Osteocyte (in vitro differentiated cells): ENCODE data around the gene TRAF2. TPM values are rescaled to one million over a fixed set of nuclear protein-coding genes. Genes with fewer than 3 reads are reported as not detected.
A peak's percentile ranks its signal among the peaks of the same experiment; 100 is the strongest.
"Not testable (repeated sequence)": the region's sequence is repeated elsewhere in the genome, so short reads cannot be mapped to it uniquely, and the experiment has no call there.

Experiments
- DNase-seq: peaks from one replicate; pipeline ENCODE4 v3.0.0; 2021; ENCODE audit warnings: mixed read lengths; ENCODE audit not compliant: unreplicated experiment; ENCODE audit errors: extremely low spot score
- H3K27ac Mint-ChIP-seq: one replicate; pipeline ENCODE4 v1.8.0; 2021; ENCODE audit warnings: mild to moderate bottlenecking, mixed read lengths; ENCODE audit not compliant: unreplicated experiment
- H3K27me3 Mint-ChIP-seq: one replicate; pipeline ENCODE4 v1.8.0; 2021; ENCODE audit warnings: mixed read lengths; ENCODE audit not compliant: unreplicated experiment
- H3K36me3 Mint-ChIP-seq: one replicate; pipeline ENCODE4 v1.8.0; 2021; ENCODE audit warnings: mixed read lengths; ENCODE audit not compliant: unreplicated experiment
- H3K4me1 Mint-ChIP-seq: one replicate; pipeline ENCODE4 v1.8.0; 2021; ENCODE audit warnings: mixed read lengths; ENCODE audit not compliant: unreplicated experiment
- H3K4me3 Mint-ChIP-seq: one replicate; pipeline ENCODE4 v1.8.0; 2021; ENCODE audit warnings: mild to moderate bottlenecking, moderate library complexity, mixed read lengths; ENCODE audit not compliant: unreplicated experiment
- H3K9me3 Mint-ChIP-seq: one replicate; pipeline ENCODE4 v1.8.0; 2021; ENCODE audit warnings: mixed read lengths; ENCODE audit not compliant: unreplicated experiment
- long read RNA-seq: library from polyadenylated mRNA; unstranded; transcript quantifications from one replicate; pipeline ENCODE4 v2.0.0, GENCODE V29; 2021
- total RNA-seq: library from RNA; stranded (reverse); gene quantifications from 2 replicates; pipeline ENCODE4 v1.2.1, GENCODE V29; 2021
- TF ChIP-seq, protein P1 (sequence below): fragments of 200-600 bp; sonication (generic); IDR thresholded peaks from 2 replicates; pipeline ENCODE4 v1.5.0; 2021; ENCODE audit warnings: antibody characterized with exemption, mild to moderate bottlenecking, moderate library complexity

TRAF2 gene
- 12.2 and 14.4 TPM in 2 replicates for total RNA-seq
- long read RNA-seq, transcript TRAF2-201 (11 exons, 2,264 nt) = major isoform, 29 of 42 reads
- long read RNA-seq, partial matches to known transcripts = 8 of 42 reads
- long read RNA-seq, other reads (novel, unspliced or antisense) = 5 of 42 reads

- H3K27me3 Mint-ChIP-seq = no peaks in the 10 kb centered on the region
- DNase-seq = peak; percentile 99
- no peaks in the 10 kb centered on the region for H3K36me3 Mint-ChIP-seq
- H3K4me1 Mint-ChIP-seq = peaks cover 26% of the 10 kb centered on the region
- TF ChIP-seq, protein P1, sequence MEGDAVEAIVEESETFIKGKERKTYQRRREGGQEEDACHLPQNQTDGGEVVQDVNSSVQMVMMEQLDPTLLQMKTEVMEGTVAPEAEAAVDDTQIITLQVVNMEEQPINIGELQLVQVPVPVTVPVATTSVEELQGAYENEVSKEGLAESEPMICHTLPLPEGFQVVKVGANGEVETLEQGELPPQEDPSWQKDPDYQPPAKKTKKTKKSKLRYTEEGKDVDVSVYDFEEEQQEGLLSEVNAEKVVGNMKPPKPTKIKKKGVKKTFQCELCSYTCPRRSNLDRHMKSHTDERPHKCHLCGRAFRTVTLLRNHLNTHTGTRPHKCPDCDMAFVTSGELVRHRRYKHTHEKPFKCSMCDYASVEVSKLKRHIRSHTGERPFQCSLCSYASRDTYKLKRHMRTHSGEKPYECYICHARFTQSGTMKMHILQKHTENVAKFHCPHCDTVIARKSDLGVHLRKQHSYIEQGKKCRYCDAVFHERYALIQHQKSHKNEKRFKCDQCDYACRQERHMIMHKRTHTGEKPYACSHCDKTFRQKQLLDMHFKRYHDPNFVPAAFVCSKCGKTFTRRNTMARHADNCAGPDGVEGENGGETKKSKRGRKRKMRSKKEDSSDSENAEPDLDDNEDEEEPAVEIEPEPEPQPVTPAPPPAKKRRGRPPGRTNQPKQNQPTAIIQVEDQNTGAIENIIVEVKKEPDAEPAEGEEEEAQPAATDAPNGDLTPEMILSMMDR = no peak
- peak within 1 kb of the TSS; percentile 78 for H3K4me3 Mint-ChIP-seq
- H3K27ac Mint-ChIP-seq = peak within 1 kb of the TSS; percentile 81
- no peaks in the 10 kb centered on the region for H3K9me3 Mint-ChIP-seq
Measured at GRCh38 chr9:136885950-136886578, at the start of gene TRAF2. TSS of gene TRAF2 (plus strand) at chr9:136886516. CDS start at chr9:136898741, 12,225 bp downstream.

DNA sequence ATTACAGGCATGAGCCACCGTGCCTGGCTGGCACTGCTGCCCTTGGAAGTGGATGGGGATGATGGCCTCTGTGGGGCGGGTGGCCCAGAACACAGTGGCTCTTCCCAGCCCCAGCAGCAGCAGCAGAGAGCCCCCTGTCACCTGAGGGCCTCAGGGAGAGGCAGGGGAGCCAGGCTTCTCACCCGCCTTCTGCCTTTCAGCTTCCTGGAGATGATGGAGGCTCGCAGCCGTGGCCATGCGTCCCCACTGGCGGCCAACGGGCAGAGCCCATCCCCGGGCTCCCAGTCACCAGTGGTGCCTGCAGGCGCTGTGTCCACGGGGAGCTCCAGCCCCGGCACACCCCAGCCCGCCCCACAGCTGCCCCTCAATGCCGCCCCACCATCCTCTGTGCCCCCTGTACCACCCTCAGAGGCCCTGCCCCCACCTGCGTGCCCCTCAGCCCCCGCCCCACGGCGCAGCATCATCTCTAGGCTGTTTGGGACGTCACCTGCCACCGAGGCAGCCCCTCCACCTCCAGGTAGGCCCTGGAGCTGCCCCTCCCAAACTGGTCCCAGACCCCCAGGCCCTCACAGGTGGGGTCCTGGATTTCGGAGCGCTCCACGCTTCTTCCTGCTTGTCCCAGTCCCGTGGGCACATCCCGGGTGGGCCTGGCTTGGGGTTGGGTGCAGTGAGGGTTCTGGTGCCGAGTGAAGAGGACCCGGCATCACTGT is 49.0 kb upstream of the TRAF2 start:
- peaks cover 15% of the 10 kb centered on the region for H3K36me3 Mint-ChIP-seq

GRCh38 chr9:136837856-136838277 is 48.4 kb upstream of the TRAF2 start:
- H3K9me3 Mint-ChIP-seq, DNase-seq, H3K27ac Mint-ChIP-seq, H3K4me3 Mint-ChIP-seq, H3K27me3 Mint-ChIP-seq: not testable (repeated sequence)
- Mint-ChIP-seq H3K4me1 (peaks cover 32% of the 10 kb centered on the region), H3K36me3 (peaks cover 12% of the 10 kb centered on the region)

More for the DNA sequence above, 49.0 kb upstream of the TRAF2 start:
- Mint-ChIP-seq H3K27me3 (no peaks in the 10 kb centered on the region), H3K4me3 (no peak overlapping the region), H3K27ac (no peak overlapping the region), H3K9me3 (no peaks in the 10 kb centered on the region), H3K4me1 (peaks cover 31% of the 10 kb centered on the region)
- DNase-seq = no peak
- TF ChIP-seq, protein P1 = no peak

DNA sequence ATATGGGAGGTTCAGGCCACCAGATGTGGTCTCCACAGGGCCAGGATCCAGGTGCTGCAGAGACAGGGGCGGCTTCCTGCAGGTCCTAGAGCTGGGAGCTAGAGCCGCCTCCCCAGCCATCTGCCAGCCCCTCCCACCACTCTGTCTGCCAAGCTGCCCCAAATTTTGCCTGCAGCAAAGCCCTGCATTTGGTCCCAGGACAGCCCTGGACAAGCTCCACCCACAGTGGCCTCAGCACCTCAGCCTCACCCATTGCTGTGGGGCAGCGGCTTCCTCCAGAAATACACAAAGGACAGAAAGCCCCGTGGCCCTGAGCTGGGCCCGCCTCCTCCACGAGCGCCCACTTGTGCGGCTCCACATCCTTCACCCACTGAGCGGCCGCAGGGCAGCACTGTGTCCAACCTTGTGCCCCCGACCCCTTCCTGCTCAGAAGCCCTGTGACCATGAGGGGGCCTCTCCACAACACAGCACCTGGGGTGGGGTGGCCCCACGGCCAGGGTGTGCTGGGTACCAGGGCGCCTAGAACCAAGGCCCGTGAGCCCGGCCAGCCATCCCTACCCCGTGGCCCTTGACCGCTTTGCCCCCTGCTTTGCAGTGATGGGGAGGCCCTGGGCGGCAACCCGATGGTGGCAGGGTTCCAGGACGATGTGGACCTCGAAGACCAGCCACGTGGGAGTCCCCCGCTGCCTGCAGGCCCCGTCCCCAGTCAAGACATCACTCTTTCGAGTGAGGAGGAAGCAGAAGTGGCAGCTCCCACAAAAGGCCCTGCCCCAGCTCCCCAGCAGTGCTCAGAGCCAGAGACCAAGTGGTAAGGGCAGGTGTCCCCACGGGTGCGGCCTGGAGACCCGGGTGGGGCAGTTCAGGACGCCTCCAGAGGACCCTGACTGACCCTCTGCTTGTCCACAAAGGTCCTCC is 47.7 kb upstream of the TRAF2 start:
- no peaks in the 10 kb centered on the region for H3K9me3 Mint-ChIP-seq
- H3K4me1 Mint-ChIP-seq = peaks cover 35% of the 10 kb centered on the region
- no peak overlapping the region for H3K4me3 Mint-ChIP-seq
- TF ChIP-seq, protein P1 = no peak
- peaks cover 12% of the 10 kb centered on the region for H3K36me3 Mint-ChIP-seq
- no peak for DNase-seq
- H3K27ac Mint-ChIP-seq = peak overlapping the region; percentile 38
- H3K27me3 Mint-ChIP-seq = no peaks in the 10 kb centered on the region
